Smooth muscle cell (in vitro differentiated cells): ENCODE measurements around the gene NUDT14. TPM values are rescaled to one million over a fixed set of nuclear protein-coding genes. Genes with fewer than 3 reads are reported as not detected.

Experiments used
- DNase-seq: peaks from one replicate; lab custom pipeline; 2025; ENCODE audit not compliant: unreplicated experiment; lab: John Stamatoyannopoulos, UW
- H2AFZ ChIP-seq: fragments of 200-600 bp; sonication (generic); 2 replicates; pipeline ENCODE4 v1.6.0; 2016; ENCODE audit warnings: antibody characterized with exemption, low read depth, mild to moderate bottlenecking
- H3F3A ChIP-seq: fragments of 200-600 bp; sonication (generic); 2 replicates; pipeline ENCODE4 v1.6.0; 2017; ENCODE audit warnings: antibody characterized with exemption, low read depth
- H3K27ac ChIP-seq: fragments of 200-600 bp; sonication (generic); 2 replicates; pipeline ENCODE4 v1.5.1; 2016; ENCODE audit warnings: low read depth, mild to moderate bottlenecking
- H3K27me3 ChIP-seq: fragments of 200-600 bp; sonication (generic); 2 replicates; pipeline ENCODE4 v1.6.1; 2016; ENCODE audit warnings: low read depth, mild to moderate bottlenecking
- H3K36me3 ChIP-seq: fragments of 200-600 bp; sonication (generic); 2 replicates; pipeline ENCODE4 v1.5.1; 2016; ENCODE audit warnings: low read depth
- H3K4me1 ChIP-seq: fragments of 200-600 bp; sonication (generic); 2 replicates; pipeline ENCODE4 v1.5.1; 2016; ENCODE audit warnings: low read depth
- H3K4me2 ChIP-seq: fragments of 200-600 bp; sonication (generic); 2 replicates; pipeline ENCODE4 v1.6.0; 2016; ENCODE audit warnings: mild to moderate bottlenecking
- H3K4me3 ChIP-seq: fragments of 200-600 bp; sonication (generic); 2 replicates; pipeline ENCODE4 v1.5.1; 2016; ENCODE audit warnings: mild to moderate bottlenecking
- H3K79me2 ChIP-seq: fragments of 200-600 bp; sonication (generic); 2 replicates; pipeline ENCODE4 v1.6.0; 2016; ENCODE audit warnings: low read depth, mild to moderate bottlenecking
- H3K9ac ChIP-seq: fragments of 200-600 bp; sonication (generic); 2 replicates; pipeline ENCODE4 v1.6.0; 2016; ENCODE audit warnings: low read depth
- H3K9me3 ChIP-seq: fragments of 200-600 bp; sonication (generic); replicated peaks from 2 replicates; pipeline ENCODE4 v1.5.1; 2016; ENCODE audit warnings: low read depth
- H4K20me1 ChIP-seq: fragments of 200-600 bp; sonication (generic); 2 replicates; pipeline ENCODE4 v1.6.0; 2016; ENCODE audit warnings: low read depth
- WGBS: methylation state at CpG from one replicate; pipeline ENCODE4 v1.1.7; 2016; ENCODE audit warnings: low lambda C conversion rate; 5-methylcytosine and 5-hydroxymethylcytosine counted together
- polyA plus RNA-seq: library from polyadenylated mRNA; unstranded; fragments of >200 nt; fragmentation: Nextera tagmentation; extraction: Ambion mirVana; gene quantifications from 2 replicates; pipeline ENCODE4 v1.2.1, GENCODE V29; 2016
- total RNA-seq: library from RNA; depleted of rRNA; stranded (reverse); fragments of >200 nt; gene quantifications from 2 replicates; pipeline ENCODE4 v1.2.3, GENCODE V29; 2014
- TF ChIP-seq, protein P1 (sequence below): fragments of 200-600 bp; sonication (generic); IDR thresholded peaks from 2 replicates; pipeline ENCODE4 v1.5.1; 2017; ENCODE audit warnings: borderline replicate concordance, mild to moderate bottlenecking, antibody characterized with exemption; ENCODE audit not compliant: insufficient read depth, poor library complexity, severe bottlenecking

Gene NUDT14
- total and polyA plus RNA-seq, 2 experiments from 2014 or later = 7.9 to 30.7 TPM

DNA sequence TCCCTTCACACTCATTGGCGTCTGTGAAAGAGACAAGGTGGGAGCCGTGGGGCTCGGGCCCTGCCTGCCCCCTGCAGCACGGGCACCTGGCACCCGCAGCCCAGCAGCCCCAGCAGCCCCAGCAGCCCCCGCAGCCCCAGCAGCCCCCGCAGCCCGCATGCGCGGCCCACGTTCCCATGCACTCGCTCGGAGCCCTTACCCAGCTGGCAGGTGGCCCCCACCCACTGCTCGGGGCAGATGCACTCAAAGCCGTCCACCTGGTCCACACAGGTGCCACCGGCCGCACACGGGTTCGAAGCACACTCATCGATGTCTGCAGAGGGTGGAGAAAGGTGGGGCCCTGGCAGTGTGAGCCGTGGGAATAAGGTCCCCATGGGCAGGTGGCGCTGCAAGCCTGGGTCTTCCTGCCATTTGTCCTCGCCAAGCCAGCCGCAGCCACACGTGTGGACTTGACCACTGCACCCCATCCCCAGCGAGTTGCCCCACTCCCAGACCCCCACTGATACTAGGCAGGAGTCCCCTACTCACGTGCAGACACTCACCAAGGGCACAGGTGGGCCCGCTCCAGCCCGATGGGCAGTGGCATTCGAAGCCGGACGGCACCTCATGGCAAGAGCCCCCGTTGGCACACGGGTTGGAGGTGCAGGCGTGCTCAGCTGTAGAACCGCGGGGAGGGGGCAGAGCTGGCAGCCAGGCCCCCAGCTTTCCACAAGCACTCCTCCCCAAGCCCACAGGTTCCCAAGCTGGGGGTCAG lies 29.9 kb downstream of the NUDT14 start:
- DNase-seq = no peak
- H3K36me3 ChIP-seq = no peaks in the 10 kb centered on the region
- H3K4me1 ChIP-seq = no peaks in the 10 kb centered on the region
- no peaks in the 10 kb centered on the region for H3K27me3 ChIP-seq
- no peaks in the 10 kb centered on the region for H3F3A ChIP-seq
- TF ChIP-seq, protein P1, sequence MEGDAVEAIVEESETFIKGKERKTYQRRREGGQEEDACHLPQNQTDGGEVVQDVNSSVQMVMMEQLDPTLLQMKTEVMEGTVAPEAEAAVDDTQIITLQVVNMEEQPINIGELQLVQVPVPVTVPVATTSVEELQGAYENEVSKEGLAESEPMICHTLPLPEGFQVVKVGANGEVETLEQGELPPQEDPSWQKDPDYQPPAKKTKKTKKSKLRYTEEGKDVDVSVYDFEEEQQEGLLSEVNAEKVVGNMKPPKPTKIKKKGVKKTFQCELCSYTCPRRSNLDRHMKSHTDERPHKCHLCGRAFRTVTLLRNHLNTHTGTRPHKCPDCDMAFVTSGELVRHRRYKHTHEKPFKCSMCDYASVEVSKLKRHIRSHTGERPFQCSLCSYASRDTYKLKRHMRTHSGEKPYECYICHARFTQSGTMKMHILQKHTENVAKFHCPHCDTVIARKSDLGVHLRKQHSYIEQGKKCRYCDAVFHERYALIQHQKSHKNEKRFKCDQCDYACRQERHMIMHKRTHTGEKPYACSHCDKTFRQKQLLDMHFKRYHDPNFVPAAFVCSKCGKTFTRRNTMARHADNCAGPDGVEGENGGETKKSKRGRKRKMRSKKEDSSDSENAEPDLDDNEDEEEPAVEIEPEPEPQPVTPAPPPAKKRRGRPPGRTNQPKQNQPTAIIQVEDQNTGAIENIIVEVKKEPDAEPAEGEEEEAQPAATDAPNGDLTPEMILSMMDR = no peak
- no peak overlapping the region for H3K27ac ChIP-seq
- H2AFZ ChIP-seq = no peak overlapping the region
- H4K20me1 ChIP-seq = no peaks in the 10 kb centered on the region
- H3K4me2 ChIP-seq = no peak overlapping the region
- no peaks in the 10 kb centered on the region for H3K79me2 ChIP-seq
- H3K4me3 ChIP-seq = no peak overlapping the region
- no peak overlapping the region for H3K9ac ChIP-seq
- no peaks in the 10 kb centered on the region for H3K9me3 ChIP-seq
- 95% methylated on average over 25 of the region's 37 CpGs for WGBS

DNA sequence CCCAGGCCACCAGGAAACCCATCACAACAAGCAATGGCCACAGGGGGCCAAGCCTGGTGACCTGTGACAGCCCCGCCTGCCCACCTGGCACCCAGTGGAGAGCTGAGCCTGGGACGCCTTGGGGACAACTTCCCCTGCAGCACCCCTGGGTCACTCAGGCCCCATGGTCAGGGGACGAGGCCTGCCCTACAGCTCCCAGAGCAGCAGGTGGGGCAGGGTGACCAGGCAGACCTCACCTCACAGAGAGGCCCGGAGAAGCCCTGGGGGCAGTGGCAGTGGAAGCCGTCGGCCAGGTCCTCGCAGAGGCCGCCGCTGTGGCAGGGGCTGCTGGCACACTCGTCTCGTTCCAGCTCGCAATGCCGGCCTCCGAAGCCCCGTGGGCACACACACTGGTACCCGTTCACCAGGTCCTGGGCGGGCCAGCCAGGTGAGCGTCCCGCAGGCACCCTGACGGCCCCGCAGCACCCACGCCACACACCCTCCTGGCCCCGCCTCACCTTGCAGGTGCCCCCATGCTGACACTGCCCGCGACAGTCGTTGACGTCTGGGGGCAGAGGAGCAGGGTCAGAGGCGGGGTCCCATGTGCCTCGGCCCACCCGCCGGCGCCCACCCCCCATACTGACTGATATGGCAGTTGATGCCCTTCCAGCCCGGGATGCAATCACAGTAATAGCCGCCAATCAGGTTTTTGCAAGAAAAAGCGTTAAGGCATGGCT lies 30.6 kb downstream of the NUDT14 start:
- H3K9ac ChIP-seq = no peak overlapping the region
- no peaks in the 10 kb centered on the region for H3K36me3 ChIP-seq
- DNase-seq = no peak
- H3K9me3 ChIP-seq = no peaks in the 10 kb centered on the region
- WGBS = 94% methylated on average over 26 of the region's 35 CpGs
- no peaks in the 10 kb centered on the region for H3K27me3 ChIP-seq
- H4K20me1 ChIP-seq = no peaks in the 10 kb centered on the region
- H2AFZ ChIP-seq = no peak overlapping the region
- H3K4me2 ChIP-seq = no peak overlapping the region
- H3K79me2 ChIP-seq = no peaks in the 10 kb centered on the region
- H3K4me1 ChIP-seq = no peaks in the 10 kb centered on the region
- H3F3A ChIP-seq = no peaks in the 10 kb centered on the region
- H3K4me3 ChIP-seq = no peak overlapping the region
- no peak overlapping the region for H3K27ac ChIP-seq
- TF ChIP-seq, protein P1 = no peak

DNA sequence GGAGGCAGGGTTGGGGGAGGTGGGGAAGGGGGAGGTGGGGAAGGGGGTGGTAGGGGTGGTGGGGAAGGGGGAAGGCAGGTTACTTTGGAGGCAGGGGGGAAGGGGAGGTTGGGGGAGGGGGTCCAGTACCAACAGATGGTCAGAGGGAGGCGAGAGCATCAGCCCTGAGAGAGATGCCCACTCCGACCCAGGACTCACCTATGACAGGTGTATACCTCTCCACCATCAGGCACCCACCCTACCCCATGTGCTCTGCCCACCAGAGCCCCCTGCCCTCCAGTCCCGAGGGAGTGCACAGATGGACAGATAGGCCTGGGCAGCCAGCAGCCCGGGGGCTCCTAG lies 31.1 kb downstream of the NUDT14 start:
- TF ChIP-seq, protein P1 = no peak
- no peak overlapping the region for H3K27ac ChIP-seq
- no peaks in the 10 kb centered on the region for H3K79me2 ChIP-seq
- no peaks in the 10 kb centered on the region for H3F3A ChIP-seq
- H4K20me1 ChIP-seq = no peaks in the 10 kb centered on the region
- H2AFZ ChIP-seq = no peak overlapping the region
- no peaks in the 10 kb centered on the region for H3K27me3 ChIP-seq
- no peaks in the 10 kb centered on the region for H3K9me3 ChIP-seq
- H3K4me3 ChIP-seq = no peak overlapping the region
- DNase-seq = no peak
- 82% methylated on average over 2 of the region's 4 CpGs for WGBS
- H3K9ac ChIP-seq = no peak overlapping the region
- H3K4me1 ChIP-seq = no peaks in the 10 kb centered on the region
- no peaks in the 10 kb centered on the region for H3K36me3 ChIP-seq
- H3K4me2 ChIP-seq = no peak overlapping the region
